Liver (tissue), 3 donors: ENCODE data around the gene YPEL2.

Source experiments
- CTCF ChIP-seq: fragments of 150-350 bp; IDR thresholded peaks from 2 replicates; pipeline ENCODE4 v1.5.1; 2017; ENCODE audit warnings: improper control_type of control experiment, low read depth, low read length; ENCODE audit not compliant: missing input control
- GABPA ChIP-seq, 2 donors: IDR thresholded peaks in 1 of 2; conservative IDR thresholded peaks in 1 of 2; 2 replicates each; pipeline ENCODE4 v1.6.1; 2016; ENCODE audit warnings: antibody characterized with exemption in 2 of 2, mild to moderate bottlenecking in 1 of 2, moderate library complexity in 1 of 2
- HNF4G ChIP-seq: IDR thresholded peaks from 2 replicates; pipeline ENCODE4 v1.6.1; 2016; ENCODE audit warnings: antibody characterized with exemption
- JUND ChIP-seq, 2 donors: IDR thresholded peaks; 2 replicates each; pipeline ENCODE4 v1.6.1; 2016; ENCODE audit warnings: antibody characterized with exemption in 2 of 2
- MAX ChIP-seq: IDR thresholded peaks from 2 replicates; pipeline ENCODE4 v1.6.1; 2016; ENCODE audit warnings: antibody characterized with exemption
- SP1 ChIP-seq: IDR thresholded peaks from 2 replicates; pipeline ENCODE4 v1.6.1; 2018; ENCODE audit warnings: antibody characterized with exemption, mild to moderate bottlenecking
- TAF1 ChIP-seq: conservative IDR thresholded peaks from 2 replicates; pipeline ENCODE4 v1.6.1; 2016; ENCODE audit warnings: antibody characterized with exemption, mild to moderate bottlenecking
- YY1 ChIP-seq: IDR thresholded peaks from 2 replicates; pipeline ENCODE4 v1.6.1; 2016; ENCODE audit warnings: antibody characterized with exemption, mild to moderate bottlenecking
- ZBTB33 ChIP-seq: IDR thresholded peaks from 2 replicates; pipeline ENCODE4 v1.6.1; 2016; ENCODE audit warnings: antibody characterized with exemption
- donor health status: healthy.
- donor health status: healthy.

- TF ChIP-seq YY1 (no peak), CTCF (no peak), MAX (no peak), SP1 (no peak), GABPA (IDR thresholded peaks at IDR 0.05 in 1 of 2, conservative IDR thresholded peaks at IDR 0.05 in 1 of 2) (no peak), JUND (IDR thresholded peaks at IDR 0.05) (no peak), HNF4G (no peak), TAF1 (no peak), ZBTB33 (no peak)
Observed at GRCh38 chr17:59355030-59355701, 23.7 kb downstream of the YPEL2 start.
